GM19438 (cell line): ENCODE results near the gene MPG.
"Not testable (repeated sequence)": the region's sequence is repeated elsewhere in the genome, so short reads cannot be mapped to it uniquely, and the experiment has no call there.

Experiments used
- ATAC-seq: cut with Tn5 transposase; IDR thresholded peaks from one replicate; pipeline ENCODE4 v1.9.1; 2021; ENCODE audit warnings: low read depth; ENCODE audit not compliant: unreplicated experiment

The MPG gene, protein sequence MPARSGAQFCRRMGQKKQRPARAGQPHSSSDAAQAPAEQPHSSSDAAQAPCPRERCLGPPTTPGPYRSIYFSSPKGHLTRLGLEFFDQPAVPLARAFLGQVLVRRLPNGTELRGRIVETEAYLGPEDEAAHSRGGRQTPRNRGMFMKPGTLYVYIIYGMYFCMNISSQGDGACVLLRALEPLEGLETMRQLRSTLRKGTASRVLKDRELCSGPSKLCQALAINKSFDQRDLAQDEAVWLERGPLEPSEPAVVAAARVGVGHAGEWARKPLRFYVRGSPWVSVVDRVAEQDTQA

GRCh38 chr16:77807-78443 is at the start of gene MPG:
Gene MPG, plus strand, starts transcription at chr16:78225. Its CDS starts 85 bp downstream, at chr16:78310.
- ATAC-seq: peak; percentile 63

- ATAC-seq: not testable (repeated sequence)
Measured at GRCh38 chr16:30627-31026, 47.4 kb upstream of the MPG start.

DNA sequence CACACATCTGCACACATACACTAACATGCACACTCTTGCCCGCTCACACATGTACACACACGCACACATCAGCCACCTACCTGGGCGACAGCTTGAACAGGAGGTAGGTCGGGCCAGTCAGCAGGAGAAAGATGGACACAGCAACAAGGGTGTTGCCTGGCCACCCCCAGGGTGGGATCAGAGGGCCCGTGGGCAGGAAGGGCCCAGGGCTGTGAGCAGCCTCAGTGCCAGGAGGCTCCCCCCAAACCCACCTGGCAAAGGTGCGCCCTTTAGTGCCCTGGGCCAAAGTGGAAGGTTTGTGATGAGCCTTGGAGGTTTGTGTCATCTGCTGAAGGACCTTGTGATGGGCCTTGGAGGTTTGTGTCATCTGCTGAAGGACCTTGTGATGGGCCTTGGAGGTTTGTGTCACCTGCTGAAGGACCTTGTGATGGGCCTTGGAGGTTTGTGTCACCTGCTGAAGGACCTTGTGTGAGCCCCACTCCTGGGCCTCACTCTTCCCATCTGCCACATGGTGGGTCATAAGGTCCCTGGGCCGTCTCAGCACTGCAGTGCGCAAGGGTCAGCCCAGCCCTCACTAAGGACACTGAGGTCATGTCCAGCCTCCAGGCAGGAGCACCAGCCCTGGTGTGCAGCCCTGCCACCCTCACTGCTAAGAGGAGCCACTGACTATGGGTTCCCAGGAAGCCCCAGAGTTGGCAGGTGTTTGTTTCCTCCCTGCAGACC is 44.7 kb upstream of the MPG start:
- not testable (repeated sequence) for ATAC-seq

DNA sequence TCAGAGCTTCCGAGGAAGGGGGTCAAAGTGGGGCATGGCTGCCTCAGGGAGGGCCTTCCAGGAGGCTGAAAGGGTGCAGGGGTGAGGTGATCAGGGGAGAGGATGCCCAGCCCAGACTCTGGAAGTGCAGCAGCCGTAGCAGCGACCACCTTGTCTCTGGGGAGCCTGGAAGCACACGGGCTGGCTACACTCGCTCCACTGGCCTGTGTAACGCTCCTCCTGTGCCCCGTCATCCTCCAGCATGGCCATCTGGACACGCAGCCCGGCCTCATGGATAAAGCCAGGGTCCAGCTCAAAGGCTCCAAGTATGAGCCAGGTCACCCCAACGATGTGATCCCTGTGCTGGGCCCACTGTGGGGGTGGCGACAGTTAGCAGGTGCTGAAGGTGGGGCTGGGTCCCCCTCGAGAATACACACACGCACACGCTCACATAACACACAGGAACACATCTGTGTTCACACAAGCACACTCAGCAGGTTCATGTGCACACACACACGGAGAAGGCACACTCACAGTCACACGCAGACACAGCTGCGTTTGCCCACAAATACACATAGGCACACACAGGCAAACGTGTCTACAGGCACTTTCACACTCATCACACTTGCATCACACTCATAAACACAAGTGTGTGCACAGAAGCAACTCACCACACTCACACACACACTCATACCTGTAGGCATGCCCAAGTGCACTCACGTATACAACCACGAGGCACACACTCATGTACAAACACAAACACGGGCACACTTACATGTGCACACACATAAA is 44.0 kb upstream of the MPG start:
- ATAC-seq: no peak

DNA sequence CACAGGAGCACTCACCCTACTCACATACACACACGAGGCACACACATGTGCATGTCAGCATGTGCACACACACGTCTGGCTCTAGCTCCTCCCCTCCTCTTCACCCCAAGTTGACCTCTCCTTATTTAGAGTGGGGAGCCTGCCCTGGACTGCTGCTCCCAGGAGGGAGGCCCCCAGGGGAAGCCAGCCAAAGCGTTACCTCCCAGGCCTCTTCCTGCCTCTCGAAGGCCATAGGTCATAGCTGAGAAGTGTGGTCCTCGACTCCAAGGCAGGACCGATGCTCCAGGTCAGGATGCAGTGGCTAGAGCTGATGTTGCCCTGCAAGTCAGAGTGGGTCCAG is 43.4 kb upstream of the MPG start:
- ATAC-seq: no peak

DNA sequence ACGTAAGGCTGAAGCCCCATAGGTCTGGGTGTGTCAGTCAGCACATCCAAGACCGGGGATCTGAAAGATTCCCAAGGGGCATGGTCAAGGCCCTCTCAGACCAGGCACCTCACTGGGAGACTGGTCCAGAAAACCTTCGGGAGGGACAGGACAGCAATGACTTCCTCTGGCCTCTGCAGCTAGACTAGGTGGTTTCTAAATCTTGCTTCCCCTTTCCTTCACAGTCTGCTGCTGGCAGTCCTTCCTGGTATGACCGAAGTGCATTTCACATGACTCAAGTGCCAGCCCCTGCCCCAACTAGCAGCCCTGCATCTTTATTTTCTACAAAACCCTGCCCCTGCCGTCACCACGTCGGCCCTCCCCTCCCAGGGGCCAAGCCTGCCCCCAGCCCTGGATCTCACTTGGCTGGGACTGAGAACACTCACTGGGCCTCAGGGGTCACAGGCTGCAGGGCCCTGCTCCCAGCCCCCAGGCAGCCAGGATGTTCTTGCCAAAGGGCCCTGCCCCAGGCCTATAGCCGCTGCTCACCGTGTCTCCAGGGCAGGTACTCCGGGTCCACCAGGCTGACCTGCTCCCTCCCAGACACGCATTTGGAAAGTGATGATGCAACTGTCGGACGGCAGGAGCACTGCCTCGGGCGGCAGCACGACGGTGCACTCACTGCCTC is 42.9 kb upstream of the MPG start:
- ATAC-seq: no peak

DNA sequence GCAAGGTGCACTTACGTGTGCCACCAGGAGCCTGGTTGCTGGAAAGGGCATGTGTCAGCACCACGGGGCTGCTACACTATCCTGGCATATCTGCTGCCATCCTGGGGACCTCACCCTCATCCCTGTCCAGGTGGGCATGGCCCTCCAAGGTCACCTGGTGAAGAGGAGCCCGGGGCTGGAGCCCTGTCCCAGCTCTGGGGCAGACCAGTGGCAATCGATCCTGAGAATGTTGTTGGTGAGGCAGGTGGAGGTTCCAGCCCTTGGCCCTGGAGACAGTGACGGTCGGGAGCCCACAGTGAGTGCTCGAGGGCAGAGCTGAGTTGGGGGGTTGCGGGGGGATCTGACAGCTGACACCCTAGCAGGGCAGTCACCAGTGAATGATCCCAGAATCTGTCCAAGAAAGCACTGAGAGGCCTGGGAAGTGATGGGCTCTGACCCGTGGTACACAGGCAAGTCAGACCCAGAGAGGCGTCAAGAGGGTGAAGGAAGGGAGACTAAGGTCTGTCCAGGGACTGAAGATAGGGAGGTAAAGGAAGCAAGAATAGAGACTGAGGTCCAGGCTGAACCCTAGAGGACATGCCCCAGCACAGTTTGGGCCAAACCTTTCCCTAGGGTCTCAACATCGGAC is 42.2 kb upstream of the MPG start:
- ATAC-seq: no peak

- ATAC-seq: no peak
Measured at GRCh38 chr16:36336-36984, 41.6 kb upstream of the MPG start.

- no peak for ATAC-seq
Measured at GRCh38 chr16:37511-37910, 40.5 kb upstream of the MPG start.

GRCh38 chr16:38206-38605 is 39.8 kb upstream of the MPG start:
- not testable (repeated sequence) for ATAC-seq

GRCh38 chr16:38941-39892 is 38.8 kb upstream of the MPG start:
- peak; percentile 74 for ATAC-seq

DNA sequence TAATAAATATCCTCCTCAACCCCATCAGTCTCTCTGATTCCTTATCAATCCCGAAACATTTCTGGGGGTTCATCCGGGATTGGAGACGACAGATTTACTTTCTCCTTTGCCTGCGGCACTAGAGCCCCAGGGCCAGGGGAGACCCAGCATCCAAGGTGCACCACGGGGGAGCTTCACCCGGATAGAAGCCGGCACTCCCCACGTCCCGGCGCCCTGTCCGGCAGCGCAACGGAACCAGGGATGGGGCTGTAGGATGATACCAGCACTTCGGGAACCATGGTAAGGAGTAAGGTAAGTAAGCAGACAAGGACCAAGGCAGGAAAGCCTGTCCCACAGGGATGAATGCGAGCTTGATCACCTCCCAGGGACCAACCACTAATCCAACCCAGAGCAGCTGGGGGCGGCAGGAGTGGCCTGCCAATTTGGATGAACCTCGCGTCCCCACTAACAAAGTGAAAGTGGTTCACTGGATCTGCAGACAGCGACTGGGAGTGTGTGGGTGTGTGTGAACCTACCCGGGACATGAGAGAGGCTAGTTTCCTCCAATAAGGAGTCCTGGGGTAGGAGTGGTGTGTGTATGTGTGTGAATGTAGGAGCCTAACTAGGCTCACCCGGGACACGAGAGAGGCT is 36.5 kb upstream of the MPG start:
- ATAC-seq: no peak

GRCh38 chr16:42069-42457 is 36.0 kb upstream of the MPG start:
- ATAC-seq: no peak

DNA sequence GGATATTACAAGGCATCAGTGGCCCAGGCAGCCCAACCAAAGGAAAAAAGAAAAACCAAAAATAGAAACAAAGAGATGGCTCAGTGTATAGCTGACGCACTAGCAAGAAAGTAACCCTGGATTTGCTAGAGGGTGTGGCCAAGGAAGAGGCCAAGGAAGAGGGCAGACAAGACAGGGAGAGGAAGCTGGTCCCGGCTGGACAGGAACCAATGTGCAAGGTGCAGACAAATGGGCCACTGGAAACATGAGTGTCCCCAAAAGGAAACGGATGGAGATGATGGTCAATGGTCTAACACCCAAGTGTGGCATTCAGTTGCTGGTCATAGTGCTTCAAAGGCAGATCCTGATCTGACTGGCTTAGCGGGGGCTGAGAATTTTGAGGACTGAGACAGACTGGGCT is 35.3 kb upstream of the MPG start:
- no peak for ATAC-seq

DNA sequence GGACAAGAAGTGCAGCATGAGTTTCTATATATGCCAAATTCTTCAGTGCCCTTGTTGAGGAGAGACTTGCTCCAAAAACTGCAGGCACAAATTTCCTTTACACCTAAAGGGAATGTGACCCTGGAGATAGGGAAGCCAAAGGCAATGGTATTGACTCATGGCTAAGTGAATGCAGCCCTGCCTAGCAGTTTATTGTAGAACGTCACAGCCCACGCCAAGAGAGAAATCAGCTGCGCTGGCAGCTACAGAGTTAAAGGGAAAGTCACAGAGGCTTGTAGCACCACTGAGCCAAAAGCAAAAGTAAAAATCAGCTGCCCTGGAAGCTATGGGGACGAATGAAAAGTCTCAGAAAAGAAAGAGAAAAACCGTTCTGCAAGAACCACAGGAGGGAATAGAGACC is 34.7 kb upstream of the MPG start:
- no peak for ATAC-seq

- ATAC-seq: no peak
Measured at GRCh38 chr16:44655-45054, 33.4 kb upstream of the MPG start.

DNA sequence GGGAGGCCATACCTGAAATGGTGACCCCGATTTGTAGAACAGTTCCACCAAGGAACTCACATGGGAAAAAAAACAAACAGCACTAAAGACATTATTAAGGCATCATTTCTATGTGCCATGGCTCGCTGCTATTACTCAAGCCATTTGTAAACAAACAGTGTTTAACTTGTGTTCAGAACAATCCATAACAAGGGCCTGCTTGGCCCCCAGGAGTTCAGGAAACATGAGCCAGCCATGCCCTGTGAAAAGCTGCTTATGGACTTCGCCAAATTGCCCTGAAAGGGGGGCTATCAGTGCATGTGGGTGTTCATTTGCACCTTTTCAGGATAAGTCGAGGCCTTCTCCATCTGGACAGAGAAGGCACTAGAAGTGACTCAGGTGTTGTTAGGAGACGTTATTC is 32.6 kb upstream of the MPG start:
- ATAC-seq: no peak

- not testable (repeated sequence) for ATAC-seq
Measured at GRCh38 chr16:46510-46909, 31.5 kb upstream of the MPG start.
